K562 (cell line): ENCODE results near the gene ZMYND19. TPM values are rescaled to one million over a fixed set of nuclear protein-coding genes. Genes with fewer than 3 reads are reported as not detected.

Experiments used
- ATAC-seq: fragments of 200-7000 bp; cut with Tn5 transposase; 3 replicates; pipeline ENCODE4 v1.9.1; 2020; ENCODE audit warnings: moderate library complexity
- BruUV-seq: library from RNA; stranded (reverse); fragments of 400-500 nt; replicated peaks from 2 replicates; lab custom pipeline; 2021; lab: Mats Ljungman, UMichigan
- CTCF ChIA-PET: fragments of 300-600 bp; formaldehyde crosslinking; extraction: SDS; loops from one replicate; lab custom pipeline; 2021; ENCODE audit warnings: low intra/inter-chr PET ratio; lab: Yijun Ruan, JAX
- POLR2A ChIA-PET: fragments of 300-600, 350-650 bp; sonication (Branson Sonifier 250); formaldehyde crosslinking; extraction: SDS; loops from one replicate; lab custom pipeline; 2021; ENCODE audit warnings: antibody characterized with exemption, inconsistent platforms; lab: Yijun Ruan, JAX
- DNase-seq, 4 experiments: peaks; one replicate each; pipeline versions ENCODE4 v3.0.0 to v3.0.0-alpha.2; 2011 to 2018; ENCODE audit warnings: low spot score in 3 of 4, mixed read lengths in 3 of 4; ENCODE audit errors: extremely low read depth in 1 of 4
- FAIRE-seq: peaks from 2 replicates; lab custom pipeline; 2011; peaks lifted over from hg19 to GRCh38; lab: Jason Lieb, UNC
- H2AFZ ChIP-seq: 2 replicates; pipeline ENCODE4 v1.6.0; 2011; ENCODE audit warnings: low read depth, low read length, control low read depth, inconsistent platforms
- H3K27ac ChIP-seq: fragments of 200-600 bp; 3 replicates; pipeline ENCODE4 v1.8.0; 2011; ENCODE audit warnings: low read depth, mild to moderate bottlenecking, control low read depth, inconsistent platforms, low read length, moderate library complexity, mixed read lengths; ENCODE audit errors: extremely low read depth
- H3K27me3 ChIP-seq, 2 experiments: fragments of 300-600 bp in 1 of 2; 2 replicates in 1 of 2; 3 replicates in 1 of 2; pipeline versions ENCODE4 v1.6.0 to v1.8.0; 2011; ENCODE audit warnings: inconsistent platforms in 2 of 2, low read length in 2 of 2, mild to moderate bottlenecking in 1 of 2, mixed read lengths in 1 of 2, moderate library complexity in 1 of 2; ENCODE audit not compliant: control insufficient read depth in 2 of 2, insufficient read depth in 2 of 2
- H3K36me3 ChIP-seq: fragments of 300-600 bp; 3 replicates; pipeline ENCODE4 v1.8.0; 2011; ENCODE audit warnings: mild to moderate bottlenecking, low read length, inconsistent platforms; ENCODE audit not compliant: control insufficient read depth, insufficient read depth
- H3K4me1 ChIP-seq, 2 experiments: fragments of 200-600 bp in 1 of 2; replicated peaks in 1 of 2; 2 replicates in 1 of 2; 3 replicates in 1 of 2; pipeline versions ENCODE4 v1.5.1 to v1.8.0; 2011; ENCODE audit warnings: inconsistent platforms in 2 of 2, low read length in 2 of 2, mild to moderate bottlenecking in 1 of 2, mixed read lengths in 1 of 2, moderate library complexity in 1 of 2; ENCODE audit not compliant: control insufficient read depth in 2 of 2, insufficient read depth in 2 of 2
- H3K4me2 ChIP-seq: 2 replicates; pipeline ENCODE4 v1.6.1; 2011; ENCODE audit warnings: low read length, control low read depth, inconsistent platforms, mixed read lengths; ENCODE audit not compliant: insufficient read depth
- H3K4me3 ChIP-seq: fragments of 200-600 bp; sonication (generic), shearing (Covaris generic); 2 replicates; pipeline ENCODE4 v1.5.1; 2016; ENCODE audit warnings: control low read depth, inconsistent platforms
- H3K79me2 ChIP-seq: fragments of 200-600 bp; 3 replicates; pipeline ENCODE4 v1.8.0; 2011; ENCODE audit warnings: low read length, inconsistent platforms; ENCODE audit not compliant: control insufficient read depth, insufficient read depth
- H3K9ac ChIP-seq, 2 experiments: 2 replicates each; pipeline versions ENCODE4 v1.6.0 to v1.6.1; 2011; ENCODE audit warnings: low read depth in 2 of 2, low read length in 2 of 2, control low read depth in 1 of 2, inconsistent platforms in 1 of 2, mild to moderate bottlenecking in 1 of 2, mixed read lengths in 1 of 2; ENCODE audit not compliant: insufficient read depth in 1 of 2
- H3K9me1 ChIP-seq: one replicate; pipeline ENCODE4 v1.6.0; 2011; ENCODE audit warnings: inconsistent platforms, mild to moderate bottlenecking, low read length, moderate library complexity; ENCODE audit not compliant: control insufficient read depth, insufficient read depth
- H3K9me3 ChIP-seq: replicated peaks from 2 replicates; pipeline ENCODE4 v1.5.1; 2011; ENCODE audit warnings: low read depth, low read length, inconsistent platforms; ENCODE audit not compliant: control insufficient read depth, insufficient read depth
- H4K20me1 ChIP-seq: replicated peaks from 2 replicates; pipeline ENCODE4 v1.6.1; 2011; ENCODE audit warnings: low read length, inconsistent platforms, mixed read lengths; ENCODE audit not compliant: control insufficient read depth, insufficient read depth
- HDAC8 ChIP-seq: fragments of 450-650 bp; IDR thresholded peaks from 2 replicates; pipeline ENCODE4 v1.6.1; 2016; ENCODE audit warnings: mild to moderate bottlenecking, missing genetic modification characterization, moderate library complexity, missing compliant biosample characterization
- POLR2A ChIP-seq: fragments of 450-650 bp; conservative IDR thresholded peaks from 2 replicates; pipeline ENCODE4 v1.6.1; 2016
- POLR2AphosphoS5 ChIP-seq: IDR thresholded peaks from 2 replicates; pipeline ENCODE4 v1.6.1; 2011; ENCODE audit warnings: mild to moderate bottlenecking, low read depth, low read length, moderate library complexity; ENCODE audit not compliant: control insufficient read depth, insufficient read depth
- ZNF551 ChIP-seq: fragments of 250-450 bp; sonication (Bioruptor Pico); IDR thresholded peaks from 2 replicates; pipeline ENCODE4 v1.5.0; 2021; ENCODE audit warnings: mild to moderate bottlenecking, moderate library complexity
- WGBS: fragments of 100-300 bp; shearing (Covaris generic); methylation state at CpG from one replicate; pipeline ENCODE4 v1.1.6; 2016; ENCODE audit warnings: low coverage, mixed read lengths; ENCODE audit not compliant: insufficient coverage; ENCODE audit errors: missing lambda C conversion rate; 5-methylcytosine and 5-hydroxymethylcytosine counted together
- in situ Hi-C: fragments of 300-500 bp; cut with MboI; formaldehyde crosslinking; loops from 4 replicates; pipeline ENCODE4 v1.15.0; 2018; ENCODE audit warnings: inconsistent platforms, mixed read lengths
- intact Hi-C: fragments of 100-400 bp; cut with micrococcal nuclease; formaldehyde crosslinking; loops from 2 replicates; pipeline ENCODE4 v1.14.2; 2022
- polyA plus RNA-seq, 8 experiments: library from polyadenylated mRNA; depleted of rRNA in 4 of 8; stranded (reverse) in 5 of 8; unstranded in 3 of 8; fragments of >200 nt; fragmentation: Nextera tagmentation in 2 of 8; fragmentation: Illumina TruSeq in 1 of 8; extraction: Ambion mirVana in 2 of 8; extraction: Trizol in 1 of 8; gene quantifications; 2 replicates each; pipeline versions ENCODE4 v1.2.1 to v1.2.3, GENCODE V29; 2011 to 2014; ENCODE audit warnings: inconsistent platforms in 1 of 8, missing spikeins in 1 of 8
- total RNA-seq, 7 experiments: library from RNA; depleted of rRNA in 6 of 7; stranded (reverse); fragments of >200 nt in 6 of 7; fragmentation: Illumina TruSeq in 2 of 7; extraction: Trizol in 2 of 7; gene quantifications; 2 replicates each; pipeline versions ENCODE4 v1.2.1 to v1.2.3, GENCODE V29; 2011 to 2021; ENCODE audit warnings: low replicate concordance in 1 of 7
- TF ChIP-seq, protein P1 (sequence below): IDR thresholded peaks from 2 replicates; pipeline ENCODE4 v1.6.1; 2011; ENCODE audit warnings: borderline replicate concordance, low read depth, mild to moderate bottlenecking, moderate library complexity, low read length; ENCODE audit not compliant: insufficient read depth, poor library complexity, severe bottlenecking

ZMYND19 gene
- total and polyA plus RNA-seq, 9 of the 15 experiments (the other 6 are each of a cell fraction or from before 2014, with no cell fraction given) = 1.0 to 86.7 (median 44.0) TPM

DNA sequence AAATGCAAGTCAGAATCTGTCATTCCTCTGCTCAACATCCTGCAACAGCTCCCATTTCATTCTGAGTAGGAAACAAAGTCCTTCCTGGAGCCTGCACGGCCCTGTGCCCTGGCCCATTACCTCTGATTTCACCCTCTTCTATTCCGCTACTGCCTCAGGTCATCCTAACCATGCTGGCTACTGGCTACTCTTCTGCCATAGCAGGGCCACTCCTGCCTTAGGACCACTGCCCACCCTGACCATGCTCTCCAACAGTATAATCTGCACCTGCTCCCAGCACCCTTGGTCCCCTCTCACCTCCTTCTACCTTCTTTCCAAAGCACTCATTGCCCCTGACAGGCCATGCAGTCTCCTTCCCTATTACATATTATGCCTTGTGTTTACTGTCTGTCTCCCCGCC lies 19.7 kb downstream of the ZMYND19 start:
- no peak overlapping the region for H3K4me3 ChIP-seq
- TF ChIP-seq, protein P1, sequence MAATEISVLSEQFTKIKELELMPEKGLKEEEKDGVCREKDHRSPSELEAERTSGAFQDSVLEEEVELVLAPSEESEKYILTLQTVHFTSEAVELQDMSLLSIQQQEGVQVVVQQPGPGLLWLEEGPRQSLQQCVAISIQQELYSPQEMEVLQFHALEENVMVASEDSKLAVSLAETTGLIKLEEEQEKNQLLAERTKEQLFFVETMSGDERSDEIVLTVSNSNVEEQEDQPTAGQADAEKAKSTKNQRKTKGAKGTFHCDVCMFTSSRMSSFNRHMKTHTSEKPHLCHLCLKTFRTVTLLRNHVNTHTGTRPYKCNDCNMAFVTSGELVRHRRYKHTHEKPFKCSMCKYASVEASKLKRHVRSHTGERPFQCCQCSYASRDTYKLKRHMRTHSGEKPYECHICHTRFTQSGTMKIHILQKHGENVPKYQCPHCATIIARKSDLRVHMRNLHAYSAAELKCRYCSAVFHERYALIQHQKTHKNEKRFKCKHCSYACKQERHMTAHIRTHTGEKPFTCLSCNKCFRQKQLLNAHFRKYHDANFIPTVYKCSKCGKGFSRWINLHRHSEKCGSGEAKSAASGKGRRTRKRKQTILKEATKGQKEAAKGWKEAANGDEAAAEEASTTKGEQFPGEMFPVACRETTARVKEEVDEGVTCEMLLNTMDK = no peak
- TF ChIP-seq POLR2AphosphoS5 (0 out of 2 replicates have a peak, but pooled peaks have one; percentile 10), HDAC8 (tag) (no peak), ZNF551 (CRISPR knock-in tag) (no peak), POLR2A (peak; percentile 51; the same call in 1 of the 2 replicates)
- TF ChIP-seq, all 486 proteins: peak for 2
- BruUV-seq = no TSS peak
- DNase-seq (no peak), ATAC-seq (no peak), FAIRE-seq (no peak)
- Histone ChIP-seq H3K9me1 (peaks cover 5% of the 10 kb centered on the region), H3K4me1 (peaks cover 7% of the 10 kb centered on the region in 2 experiments; a peak in 4 of 5 replicates), H4K20me1 (no peaks in the 10 kb centered on the region), H3K36me3 (peaks cover 49% of the 10 kb centered on the region), H3K9ac (no peak overlapping the region), H3K79me2 (peaks cover 16% of the 10 kb centered on the region), H3K27me3 (no peaks in the 10 kb centered on the region), H3K27ac (no peak overlapping the region), H3K9me3 (no peaks in the 10 kb centered on the region), H2AFZ (no peak overlapping the region), H3K4me2 (no peak overlapping the region)
- in situ Hi-C loops (no loop called here), intact Hi-C loops (no loop called here)
- CTCF ChIA-PET = no interaction called here
- POLR2A ChIA-PET = no interaction called here
- 90% methylated on average over 3 of the region's 3 CpGs for WGBS
